Colonic mucosa (tissue), 4 donors: Measurements from ENCODE around the gene MAS1L. TPM values are rescaled to one million over a fixed set of nuclear protein-coding genes. Genes with fewer than 3 reads are reported as not detected.

Experiments used
- DNase-seq: peaks from one replicate; pipeline ENCODE4 v3.0.0-alpha.2; 2020
- H3K27ac ChIP-seq: fragments of 200-600 bp; one replicate; pipeline ENCODE4 v1.8.0; 2021
- H3K27me3 ChIP-seq: fragments of 200-600 bp; one replicate; pipeline ENCODE4 v1.8.0; 2021
- H3K36me3 ChIP-seq: fragments of 200-600 bp; one replicate; pipeline ENCODE4 v1.8.0; 2021
- H3K4me1 ChIP-seq: fragments of 200-600 bp; one replicate; pipeline ENCODE4 v1.8.0; 2021; ENCODE audit warnings: mild to moderate bottlenecking
- H3K4me3 ChIP-seq: fragments of 200-600 bp; one replicate; pipeline ENCODE4 v1.8.0; 2021
- H3K9ac ChIP-seq, 2 donors: one replicate each; pipeline ENCODE4 v1.7.0; 2013; ENCODE audit warnings: control low read depth in 2 of 2, low read depth in 2 of 2, low read length in 2 of 2
- H3K9me3 ChIP-seq: fragments of 200-600 bp; one replicate; pipeline ENCODE4 v1.8.0; 2021
- CTCF ChIP-seq: fragments of 200-600 bp; IDR thresholded peaks from one replicate; pipeline ENCODE4 v1.8.0; 2022; ENCODE audit warnings: antibody characterized with exemption, mild to moderate bottlenecking
- intact Hi-C: fragments of 100-400 bp; cut with DNase I; formaldehyde crosslinking; loops from one replicate; pipeline ENCODE4 v1.14.1; 2022
- total RNA-seq, 2 donors: library from RNA; stranded (reverse); fragmentation: NEBNext Ultra II Directional in 1 of 2; extraction: Animal tissue kit (Norgen Biotek cat#: 25700) in 1 of 2; gene quantifications; one replicate each; pipeline ENCODE4 v1.2.1, GENCODE V29; 2021
- donor health status: healthy.
- donor health status: DM: no; HTN: no; CAD: no.
- donor health status: DM: no; HTN: no; CAD: no.

Gene MAS1L
- total RNA-seq, 2 donors from 2014 or later, result 0.54 TPM; not detected in 1

- no peak for DNase-seq
- no peaks in the 10 kb centered on the region for H3K27me3 ChIP-seq
- no peaks in the 10 kb centered on the region for H3K4me1 ChIP-seq
- no peak overlapping the region for H3K9ac ChIP-seq
- TF ChIP-seq CTCF, result no peak
- no peaks in the 10 kb centered on the region for H3K36me3 ChIP-seq
- no peaks in the 10 kb centered on the region for H3K9me3 ChIP-seq
- H3K4me3 ChIP-seq, result no peak overlapping the region
- no peak overlapping the region for H3K27ac ChIP-seq
- intact Hi-C loops, result no loop called here
These were observed 4.0 kb downstream of the MAS1L start for GRCh38 chr6:29483735-29484134.

GRCh38 chr6:29483186-29483585 is 4.6 kb downstream of the MAS1L start:
- Histone ChIP-seq H3K4me3 (no peak overlapping the region), H3K27me3 (no peaks in the 10 kb centered on the region), H3K4me1 (no peaks in the 10 kb centered on the region), H3K9ac (no peak overlapping the region), H3K36me3 (no peaks in the 10 kb centered on the region), H3K9me3 (no peaks in the 10 kb centered on the region), H3K27ac (no peak overlapping the region)
- intact Hi-C loops, result no loop called here
- no peak for DNase-seq
- TF ChIP-seq CTCF, result no peak

- intact Hi-C loops, result no loop called here
These were observed 8.2 kb downstream of the MAS1L start for GRCh38 chr6:29479560-29479959.

GRCh38 chr6:29478740-29479139 is 9.0 kb downstream of the MAS1L start:
- no peaks in the 10 kb centered on the region for H3K27me3 ChIP-seq
- TF ChIP-seq CTCF, result no peak
- H3K9me3 ChIP-seq, result no peaks in the 10 kb centered on the region
- no peak for DNase-seq
- no peaks in the 10 kb centered on the region for H3K4me1 ChIP-seq
- intact Hi-C loops, result no loop called here
- H3K36me3 ChIP-seq, result no peaks in the 10 kb centered on the region
- no peak overlapping the region for H3K9ac ChIP-seq
- H3K27ac ChIP-seq, result no peak overlapping the region
- H3K4me3 ChIP-seq, result no peak overlapping the region

More at GRCh38 chr6:29479560-29479959, 8.2 kb downstream of the MAS1L start:
- Histone ChIP-seq H3K36me3 (no peaks in the 10 kb centered on the region), H3K27me3 (no peaks in the 10 kb centered on the region), H3K4me1 (no peaks in the 10 kb centered on the region), H3K27ac (no peak overlapping the region), H3K9me3 (no peaks in the 10 kb centered on the region), H3K9ac (no peak overlapping the region), H3K4me3 (no peak overlapping the region)
- no peak for DNase-seq
- TF ChIP-seq CTCF, result no peak

- intact Hi-C loops, result no loop called here
- Histone ChIP-seq H3K36me3 (no peaks in the 10 kb centered on the region), H3K4me3 (no peak overlapping the region), H3K4me1 (no peaks in the 10 kb centered on the region), H3K27me3 (no peaks in the 10 kb centered on the region), H3K27ac (no peak overlapping the region), H3K9me3 (no peaks in the 10 kb centered on the region), H3K9ac (no peak overlapping the region)
- no peak for DNase-seq
- no peak for TF ChIP-seq CTCF
These were observed 9.8 kb downstream of the MAS1L start for GRCh38 chr6:29477923-29478450.

- Histone ChIP-seq H3K27me3 (no peaks in the 10 kb centered on the region), H3K36me3 (no peaks in the 10 kb centered on the region), H3K4me1 (no peaks in the 10 kb centered on the region), H3K27ac (no peak overlapping the region), H3K9me3 (no peaks in the 10 kb centered on the region), H3K4me3 (no peak overlapping the region), H3K9ac (no peak overlapping the region)
- no peak for DNase-seq
- TF ChIP-seq CTCF, result no peak
- intact Hi-C loops, result no loop called here
These were observed 12.8 kb downstream of the MAS1L start for GRCh38 chr6:29474996-29475395.
